ENCODE measurements around the gene CCL27.
A peak's percentile ranks its signal among the peaks of the same experiment; 100 is the strongest.

The CCL27 gene

GRCh38 chr9:34627716-34628655 is 34.5 kb downstream of the CCL27 start:
- no peak for DNase-seq (ENCODE audit: low spot score)

- DNase-seq (ENCODE audit: low spot score) = no peak
These were observed 37.3 kb downstream of the CCL27 start for GRCh38 chr9:34625186-34625486.

- DNase-seq (ENCODE audit: low spot score) = no peak
These were observed 37.8 kb downstream of the CCL27 start for GRCh38 chr9:34624475-34625185.

GRCh38 chr9:34623374-34624235 is 38.9 kb downstream of the CCL27 start:
- DNase-seq (ENCODE audit: low spot score) = no peak

- peak; percentile 95 for DNase-seq (ENCODE audit: low spot score)
These were observed 42.1 kb downstream of the CCL27 start, which contains the start of gene DCTN3 for GRCh38 chr9:34620061-34620994. Gene DCTN3 (minus strand): TSS chr9:34620495. CDS start chr9:34620464, 31 bp downstream.

- DNase-seq (ENCODE audit: low spot score) = no peak
These were observed 47.3 kb downstream of the CCL27 start for GRCh38 chr9:34615132-34615531.

GRCh38 chr9:34612788-34613390 is 49.6 kb downstream of the CCL27 start:
- peak; percentile 81 for DNase-seq (ENCODE audit: low spot score)
